ENCODE measurements around the gene VPS72. TPM values are rescaled to one million over a fixed set of nuclear protein-coding genes. Genes with fewer than 3 reads are reported as not detected.

Gene VPS72
- total and polyA plus RNA-seq, 11 donors, result 29.6 to 49.1 (median 38.1) TPM

DNA sequence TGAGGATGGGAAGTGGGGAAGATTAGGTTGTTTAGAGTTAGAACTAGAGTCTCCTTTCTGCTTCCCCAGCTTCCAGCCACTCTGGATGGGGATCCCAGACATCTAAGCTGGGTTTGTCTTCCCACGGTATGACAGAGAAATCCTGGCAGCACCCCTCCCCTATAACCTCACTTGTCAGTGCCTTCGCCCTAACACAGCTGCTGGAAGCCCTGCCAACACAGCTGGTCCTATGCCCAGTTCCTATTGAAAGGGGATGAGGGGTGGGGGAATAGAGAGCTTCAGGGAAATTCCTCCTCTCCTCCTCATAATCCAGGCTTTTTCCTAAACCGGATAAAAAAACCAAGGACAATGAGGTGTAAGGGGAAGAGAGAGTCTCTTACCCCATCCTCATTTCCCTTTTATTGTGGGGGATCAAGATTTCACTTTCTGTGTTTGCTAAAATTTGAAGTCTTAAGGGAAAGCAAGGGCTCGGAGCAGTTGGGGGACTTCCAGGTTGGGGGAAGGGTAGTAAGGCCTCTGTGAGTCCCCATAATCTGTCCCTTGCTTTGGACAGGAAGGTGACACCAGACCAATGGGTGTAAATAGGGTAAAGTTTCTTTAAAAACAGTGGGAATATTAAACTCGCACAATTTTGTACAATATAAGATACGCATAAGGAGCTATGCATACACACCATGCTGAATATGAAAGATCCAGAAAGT, 14.8 kb downstream of the VPS72 start:
- peak in 3 of 4 donors; percentile 28 to 53 (median 39) for ATAC-seq

DNA sequence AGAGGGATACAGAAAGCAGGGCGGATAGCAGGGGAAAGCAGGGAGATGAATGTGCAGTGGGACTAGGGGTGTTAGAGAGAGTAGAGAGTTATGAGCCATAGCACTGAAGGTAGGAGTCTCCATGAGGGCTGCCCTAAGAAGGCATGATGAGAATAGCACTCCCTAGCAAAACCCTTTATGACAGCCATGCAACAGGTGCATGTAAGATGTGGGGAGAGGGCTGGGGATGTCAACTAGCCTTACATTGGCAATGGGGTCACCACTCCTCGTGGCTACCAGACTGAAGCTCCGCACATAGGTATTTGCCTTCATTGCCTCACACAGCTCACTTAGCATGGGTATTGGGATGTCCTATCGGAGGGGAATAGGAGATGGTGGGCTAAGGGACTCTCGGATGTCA, 18.8 kb downstream of the VPS72 start:
- Histone ChIP-seq H3K27ac (no peak overlapping the region), H3K36me3 (peaks cover 0 to 89% (median 56%) of the 10 kb centered on the region in 9 donors), H3K27me3 (no peaks in the 10 kb centered on the region), H3K9me3 (no peaks in the 10 kb centered on the region), H3K4me1 (peaks cover 0 to 23% (median 11%) of the 10 kb centered on the region in 12 donors), H3K4me3 (no peak overlapping the region)
- no peak for ATAC-seq
- no peak for TF ChIP-seq POLR2A (IDR thresholded peaks at IDR 0.05)
- TF ChIP-seq, protein P1, sequence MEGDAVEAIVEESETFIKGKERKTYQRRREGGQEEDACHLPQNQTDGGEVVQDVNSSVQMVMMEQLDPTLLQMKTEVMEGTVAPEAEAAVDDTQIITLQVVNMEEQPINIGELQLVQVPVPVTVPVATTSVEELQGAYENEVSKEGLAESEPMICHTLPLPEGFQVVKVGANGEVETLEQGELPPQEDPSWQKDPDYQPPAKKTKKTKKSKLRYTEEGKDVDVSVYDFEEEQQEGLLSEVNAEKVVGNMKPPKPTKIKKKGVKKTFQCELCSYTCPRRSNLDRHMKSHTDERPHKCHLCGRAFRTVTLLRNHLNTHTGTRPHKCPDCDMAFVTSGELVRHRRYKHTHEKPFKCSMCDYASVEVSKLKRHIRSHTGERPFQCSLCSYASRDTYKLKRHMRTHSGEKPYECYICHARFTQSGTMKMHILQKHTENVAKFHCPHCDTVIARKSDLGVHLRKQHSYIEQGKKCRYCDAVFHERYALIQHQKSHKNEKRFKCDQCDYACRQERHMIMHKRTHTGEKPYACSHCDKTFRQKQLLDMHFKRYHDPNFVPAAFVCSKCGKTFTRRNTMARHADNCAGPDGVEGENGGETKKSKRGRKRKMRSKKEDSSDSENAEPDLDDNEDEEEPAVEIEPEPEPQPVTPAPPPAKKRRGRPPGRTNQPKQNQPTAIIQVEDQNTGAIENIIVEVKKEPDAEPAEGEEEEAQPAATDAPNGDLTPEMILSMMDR (IDR thresholded peaks at IDR 0.05), result no peak
- DNase-seq, result no peak
- 89 to 94% (median 93%) methylated on average over 5 of the region's 5 CpGs for WGBS, 4 donors
- intact Hi-C loops (cut with DNase I), result no loop called here

More for the DNA sequence above, 14.8 kb downstream of the VPS72 start:
- peaks cover 0 to 96% (median 71%) of the 10 kb centered on the region in 9 donors for H3K36me3 ChIP-seq
- no peak for TF ChIP-seq POLR2A (IDR thresholded peaks at IDR 0.05)
- TF ChIP-seq, protein P1 (IDR thresholded peaks at IDR 0.05), result no peak
- intact Hi-C loops (cut with DNase I), result no loop called here
- H3K9me3 ChIP-seq, result no peaks in the 10 kb centered on the region
- peaks cover 0 to 11% (median 0%) of the 10 kb centered on the region in 12 donors for H3K4me1 ChIP-seq
- peak in 1 of 5 donors; percentile 43 for DNase-seq
- H3K27me3 ChIP-seq, result no peaks in the 10 kb centered on the region
- no peak overlapping the region for H3K27ac ChIP-seq
- WGBS, 4 donors, result 54 to 63% (median 59%) methylated on average over 6 of the region's 6 CpGs
- no peak overlapping the region for H3K4me3 ChIP-seq

DNA sequence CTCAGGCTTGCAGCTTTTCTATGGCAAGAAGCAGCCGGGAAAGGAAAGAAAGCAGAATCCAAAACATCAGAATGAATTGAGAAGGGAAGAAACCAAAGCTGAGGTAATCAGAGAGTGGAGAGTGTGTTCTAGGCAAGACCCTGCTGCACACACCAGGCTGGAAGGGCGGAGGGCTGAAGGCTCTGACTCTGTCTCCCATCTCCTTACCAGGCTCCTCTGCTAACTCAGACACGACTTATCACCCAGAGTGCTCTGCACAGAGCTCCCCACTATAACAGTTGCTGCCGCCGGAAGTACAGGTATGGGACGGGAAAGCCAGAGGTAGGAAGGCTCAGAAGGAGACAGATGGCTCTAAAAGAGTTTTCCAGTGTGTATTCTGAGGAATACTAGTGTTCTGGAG, 22.9 kb downstream of the VPS72 start:
- Histone ChIP-seq H3K36me3 (peaks cover 0 to 67% (median 36%) of the 10 kb centered on the region in 9 donors), H3K4me3 (peak overlapping the region in 9 of 12 donors; percentile 72 to 91 (median 81)), H3K27me3 (no peaks in the 10 kb centered on the region), H3K9me3 (no peaks in the 10 kb centered on the region), H3K4me1 (peaks cover 4 to 34% (median 22%) of the 10 kb centered on the region in 12 donors), H3K27ac (no peak overlapping the region)
- intact Hi-C loops (cut with DNase I), result no loop called here
- no peak for DNase-seq
- TF ChIP-seq, protein P1 (IDR thresholded peaks at IDR 0.05), result no peak
- no peak for TF ChIP-seq POLR2A (IDR thresholded peaks at IDR 0.05)
- 86 to 88% (median 87%) methylated on average over 6 of the region's 6 CpGs for WGBS, 4 donors
- no peak for ATAC-seq

DNA sequence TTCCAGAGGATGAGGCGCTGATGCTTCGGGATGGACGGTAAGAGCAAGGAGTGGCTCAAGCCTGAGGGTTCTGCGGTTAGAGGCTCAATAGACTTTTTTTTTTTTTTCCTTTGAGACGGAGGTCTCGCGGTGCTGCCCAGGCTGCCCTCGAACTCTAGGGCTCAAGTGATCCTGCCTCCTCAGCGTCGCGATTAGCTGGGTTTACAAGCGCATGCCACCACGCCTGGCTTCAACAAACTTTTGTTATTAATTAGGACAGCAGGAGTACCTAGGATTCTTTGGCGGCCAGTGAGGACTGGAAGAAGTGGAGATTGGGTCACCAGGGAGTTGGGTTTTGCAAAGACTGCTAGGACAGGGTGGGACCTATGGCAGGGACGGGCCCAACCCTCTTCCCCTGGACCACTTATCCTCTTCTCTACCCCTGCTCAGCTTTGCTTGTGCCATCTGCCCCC, 23.5 kb downstream of the VPS72 start:
- DNase-seq (no peak), ATAC-seq (peak in 1 of 4 donors; percentile 2)
- Histone ChIP-seq H3K27ac (peak overlapping the region in 11 of 12 donors; percentile 76 to 96 (median 92)), H3K36me3 (peaks cover 0 to 67% (median 41%) of the 10 kb centered on the region in 9 donors), H3K4me1 (peaks cover 4 to 36% (median 22%) of the 10 kb centered on the region in 12 donors), H3K27me3 (no peaks in the 10 kb centered on the region), H3K9me3 (no peaks in the 10 kb centered on the region), H3K4me3 (peak overlapping the region; percentile 58 to 91 (median 82))
- WGBS, 4 donors, result 3 to 5% (median 4%) methylated on average over 15 of the region's 15 CpGs
- TF ChIP-seq POLR2A (IDR thresholded peaks at IDR 0.05), result no peak
- TF ChIP-seq, protein P1 (IDR thresholded peaks at IDR 0.05), result no peak
- intact Hi-C loops (cut with DNase I), result no loop called here

All from heart left ventricle (tissue), 16 donors.